ENCODE measurements around the gene NT5C2.

The NT5C2 gene

DNA sequence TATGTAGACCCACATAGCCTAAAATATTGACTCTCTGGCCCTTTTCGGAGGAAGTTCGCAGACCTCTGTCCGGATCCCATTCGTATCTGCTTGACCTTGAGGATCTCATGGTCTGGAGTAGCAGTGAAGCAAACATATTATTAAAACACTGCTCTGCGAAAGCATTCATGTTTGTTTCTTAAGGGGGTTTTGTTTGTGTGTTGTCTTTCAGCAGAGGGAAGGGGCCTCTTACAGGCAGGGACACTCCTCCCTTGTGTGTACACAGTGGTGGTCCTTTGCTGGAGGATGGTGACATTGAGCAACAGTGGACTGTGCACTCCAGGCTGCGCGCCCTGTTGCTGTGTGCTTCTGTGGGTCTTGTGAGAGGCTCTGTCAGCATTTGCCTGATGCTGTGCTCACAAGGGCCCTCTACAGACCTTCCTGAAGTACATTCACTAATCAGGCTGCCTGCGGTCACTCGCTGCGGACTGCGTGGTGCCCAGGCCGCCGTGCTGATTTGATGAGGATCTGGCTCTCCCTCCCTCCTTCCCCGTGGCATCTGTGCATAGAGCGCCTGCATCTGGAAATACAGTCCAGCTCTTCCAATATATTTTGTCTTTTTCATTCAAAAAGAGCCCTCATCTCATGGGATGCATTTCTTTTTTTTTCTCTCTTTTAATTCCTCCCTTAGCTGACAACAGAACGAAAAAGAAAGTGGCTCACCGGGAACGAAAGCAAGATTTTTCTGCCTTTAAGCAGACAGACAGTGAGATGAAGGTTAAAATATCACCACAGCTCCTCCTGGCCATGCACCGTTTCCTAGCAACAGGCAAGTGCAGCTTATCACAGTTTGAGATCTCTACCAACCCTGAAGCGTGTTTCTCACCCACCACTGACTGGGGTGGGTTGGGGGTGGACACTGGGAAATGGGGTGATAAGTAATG lies 139.2 kb downstream of the NT5C2 start:
- DNase-seq: peak in 1 of 2 experiments; percentile 10

DNA sequence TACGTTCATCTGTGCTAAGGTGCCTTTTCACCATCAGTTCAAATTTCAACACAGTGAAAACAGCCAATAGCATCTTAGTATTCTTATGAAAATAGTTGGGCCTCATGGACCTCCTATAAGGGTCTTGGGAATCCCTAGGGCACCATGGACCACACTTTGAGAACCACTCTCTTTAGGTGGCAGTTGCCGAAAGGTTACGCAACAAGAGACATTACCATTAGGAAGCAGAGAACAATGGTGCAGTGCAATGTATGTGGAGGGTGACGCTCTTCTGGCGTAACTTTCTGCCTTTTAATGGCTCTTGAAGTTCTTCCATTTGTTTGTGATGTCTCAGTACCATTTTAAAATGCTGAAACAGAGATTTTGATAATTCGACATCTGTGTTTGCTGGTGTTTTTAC lies 143.8 kb downstream of the NT5C2 start:
- DNase-seq: no peak

DNA sequence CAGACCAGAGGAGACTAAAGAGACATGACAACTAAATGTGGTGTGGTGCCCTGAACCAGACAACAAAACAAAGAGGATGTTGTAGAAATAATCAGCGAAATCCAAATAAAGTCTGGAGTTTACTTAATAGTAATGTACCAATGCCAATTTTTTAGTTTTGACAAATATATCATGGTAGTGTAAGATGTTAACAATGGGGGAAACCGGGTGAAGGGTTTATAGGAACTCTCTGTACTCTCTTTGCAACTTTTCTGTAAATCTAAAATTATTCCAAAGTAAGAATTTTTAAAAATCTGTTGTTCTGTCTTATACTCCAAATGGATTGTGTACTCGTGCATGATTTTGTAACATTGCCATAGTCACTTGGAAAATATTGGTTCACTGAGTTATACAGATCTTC lies 145.7 kb downstream of the NT5C2 start:
- no peak for DNase-seq

- DNase-seq: no peak
Measured at GRCh38 chr10:103045961-103046360, 147.1 kb downstream of the NT5C2 start.

DNA sequence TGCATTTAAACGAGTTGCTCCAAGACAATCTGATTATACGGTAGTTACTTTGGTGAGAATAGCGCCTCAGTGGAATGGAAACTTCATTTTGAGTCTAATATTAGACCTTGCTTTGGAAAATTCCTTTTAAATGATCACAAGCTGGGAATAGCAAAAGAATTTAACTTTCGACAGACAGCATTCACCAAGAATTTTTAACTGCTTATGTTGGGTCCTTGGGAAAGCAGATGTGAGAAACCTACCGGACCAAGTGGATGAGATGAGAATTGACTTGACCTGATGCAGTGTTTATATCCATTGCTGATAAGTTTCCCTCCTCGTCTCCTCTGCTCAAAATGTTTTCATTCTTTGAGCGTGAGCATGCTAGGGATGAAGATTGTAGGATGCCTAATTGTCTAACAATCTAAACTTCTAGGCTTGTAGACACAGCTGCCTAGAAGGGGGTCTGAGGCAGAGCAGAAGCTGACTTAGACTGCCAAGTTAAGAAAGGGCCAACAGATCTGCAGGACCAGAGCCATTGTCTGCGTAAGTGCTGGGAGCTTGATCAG lies 148.1 kb downstream of the NT5C2 start:
- no peak for DNase-seq

- no peak for DNase-seq
Measured at GRCh38 chr10:103042908-103043307, 150.2 kb downstream of the NT5C2 start.

- no peak for DNase-seq
Measured at GRCh38 chr10:103042129-103042528, 150.9 kb downstream of the NT5C2 start.

- DNase-seq: no peak
Measured at GRCh38 chr10:103041391-103041790, 151.7 kb downstream of the NT5C2 start.

DNA sequence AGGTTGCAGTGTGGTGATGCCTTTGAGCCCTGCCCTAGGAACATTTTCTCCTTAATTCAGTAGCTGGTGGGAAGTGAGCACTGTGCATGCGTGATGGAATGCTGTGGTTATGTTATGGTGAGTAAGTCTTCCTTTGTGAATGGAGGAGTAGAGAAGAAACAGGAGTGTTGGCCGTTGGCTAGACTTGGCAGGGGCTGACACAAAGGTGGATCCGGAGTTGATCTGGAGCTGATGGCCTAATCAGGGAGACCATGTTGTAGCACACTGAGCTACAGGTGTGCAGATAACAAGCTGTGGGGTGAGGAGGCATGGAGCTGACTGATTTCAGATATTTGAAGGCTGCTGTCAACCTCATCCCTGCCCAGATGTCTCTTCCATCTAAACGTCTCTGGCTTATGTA lies 152.7 kb downstream of the NT5C2 start:
- no peak for DNase-seq

GRCh38 chr10:103038570-103038969 lies 154.5 kb downstream of the NT5C2 start:
- DNase-seq: no peak
